GM10266 (cell line): ENCODE measurements around the gene VCAN.

Experiments used
- DNase-seq: peaks from one replicate; pipeline ENCODE4 v3.0.0; 2012; ENCODE audit errors: extremely low spot score
- CTCF ChIP-seq: IDR thresholded peaks from 2 replicates; pipeline ENCODE4 v1.5.1; 2012; ENCODE audit warnings: mild to moderate bottlenecking, low read depth; ENCODE audit not compliant: control insufficient read depth, insufficient read depth; ENCODE audit errors: missing control alignments

The VCAN gene

GRCh38 chr5:83496626-83497025 lies 25.1 kb downstream of the VCAN start:
- DNase-seq, result no peak
- TF ChIP-seq CTCF, result no peak

GRCh38 chr5:83498585-83498984 lies 27.0 kb downstream of the VCAN start:
- no peak for DNase-seq

GRCh38 chr5:83503662-83504061 lies 32.1 kb downstream of the VCAN start:
- no peak for TF ChIP-seq CTCF
- DNase-seq, result no peak

More at GRCh38 chr5:83498585-83498984, 27.0 kb downstream of the VCAN start:
- TF ChIP-seq CTCF, result no peak

- TF ChIP-seq CTCF, result no peak
- DNase-seq, result no peak
Measured at GRCh38 chr5:83507431-83507830, 35.9 kb downstream of the VCAN start.

- no peak for DNase-seq
- TF ChIP-seq CTCF, result no peak
Measured at GRCh38 chr5:83509540-83509939, 38.0 kb downstream of the VCAN start.

- no peak for TF ChIP-seq CTCF
- peak; percentile 31 for DNase-seq
Measured at GRCh38 chr5:83510260-83510659, 38.7 kb downstream of the VCAN start.

GRCh38 chr5:83512061-83512745 lies 40.7 kb downstream of the VCAN start:
- no peak for DNase-seq
- TF ChIP-seq CTCF, result no peak
